ENCODE measurements around the gene EDRF1.

EDRF1 gene

DNA sequence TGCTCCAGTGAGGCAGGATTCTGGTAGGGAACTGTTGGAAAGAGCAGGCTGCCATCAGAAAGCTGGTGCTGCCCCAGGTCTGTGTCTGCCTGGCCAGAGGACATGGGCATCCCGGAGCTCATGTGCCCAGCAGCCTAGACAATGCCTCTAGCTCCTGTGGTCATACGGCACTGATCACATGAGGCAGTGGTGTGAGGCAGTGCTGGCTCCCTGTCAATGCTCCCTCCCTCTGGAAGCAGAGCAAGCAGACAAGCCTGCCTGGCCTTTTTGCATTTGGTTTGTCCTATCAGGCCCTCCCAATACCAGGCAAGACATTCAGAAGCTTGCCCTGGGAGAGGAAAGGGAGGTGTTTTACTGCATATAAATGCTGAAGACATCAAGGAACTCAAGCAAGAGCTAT lies 75.6 kb downstream of the EDRF1 start:
- no peak for DNase-seq (ENCODE audit: low read depth)

DNA sequence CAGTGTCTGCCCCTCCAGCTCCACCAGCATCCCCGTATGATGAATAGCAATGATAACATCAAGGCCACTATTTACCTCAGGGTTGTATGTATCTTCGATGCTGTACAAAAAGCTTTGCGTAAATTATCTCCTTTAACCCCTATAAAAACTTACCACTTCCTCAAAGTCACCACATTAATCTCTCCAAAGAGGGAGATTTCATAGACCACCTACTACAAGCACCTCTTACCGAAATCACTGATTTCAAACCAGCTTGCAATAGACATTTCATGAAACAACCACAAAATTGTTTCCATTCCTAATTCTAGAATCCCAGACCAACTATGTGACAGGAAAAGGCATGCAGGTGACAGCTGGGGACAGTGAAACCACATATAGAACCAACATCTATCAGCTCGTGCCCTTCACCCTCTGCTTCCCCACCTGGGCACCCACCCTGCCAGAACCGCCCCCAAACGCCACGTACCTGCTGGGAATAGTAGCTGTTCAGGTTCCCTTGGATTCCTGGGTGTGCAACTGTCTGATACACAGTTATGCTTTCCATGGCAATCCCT lies 76.2 kb downstream of the EDRF1 start:
- no peak for DNase-seq (ENCODE audit: low read depth)

DNA sequence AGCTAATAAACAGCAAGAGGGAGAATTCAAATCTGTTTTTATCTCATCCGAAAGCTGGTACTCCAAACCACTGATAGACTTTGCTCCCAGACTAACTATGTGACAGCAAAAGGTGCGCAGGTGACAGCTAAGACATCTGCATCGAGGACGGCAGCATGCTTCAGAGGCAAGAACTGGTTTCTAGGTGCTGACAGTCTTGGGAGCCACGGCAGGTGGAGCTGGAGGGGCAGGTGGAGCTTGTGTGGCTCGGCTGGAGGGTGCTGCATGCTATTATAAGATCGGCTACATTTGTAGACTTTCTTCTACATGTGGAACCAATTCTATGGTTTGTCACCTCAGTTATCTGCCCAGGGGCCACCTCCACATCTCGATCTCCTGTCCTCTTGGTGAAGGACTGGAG lies 77.9 kb downstream of the EDRF1 start:
- DNase-seq (ENCODE audit: low read depth) = no peak

DNA sequence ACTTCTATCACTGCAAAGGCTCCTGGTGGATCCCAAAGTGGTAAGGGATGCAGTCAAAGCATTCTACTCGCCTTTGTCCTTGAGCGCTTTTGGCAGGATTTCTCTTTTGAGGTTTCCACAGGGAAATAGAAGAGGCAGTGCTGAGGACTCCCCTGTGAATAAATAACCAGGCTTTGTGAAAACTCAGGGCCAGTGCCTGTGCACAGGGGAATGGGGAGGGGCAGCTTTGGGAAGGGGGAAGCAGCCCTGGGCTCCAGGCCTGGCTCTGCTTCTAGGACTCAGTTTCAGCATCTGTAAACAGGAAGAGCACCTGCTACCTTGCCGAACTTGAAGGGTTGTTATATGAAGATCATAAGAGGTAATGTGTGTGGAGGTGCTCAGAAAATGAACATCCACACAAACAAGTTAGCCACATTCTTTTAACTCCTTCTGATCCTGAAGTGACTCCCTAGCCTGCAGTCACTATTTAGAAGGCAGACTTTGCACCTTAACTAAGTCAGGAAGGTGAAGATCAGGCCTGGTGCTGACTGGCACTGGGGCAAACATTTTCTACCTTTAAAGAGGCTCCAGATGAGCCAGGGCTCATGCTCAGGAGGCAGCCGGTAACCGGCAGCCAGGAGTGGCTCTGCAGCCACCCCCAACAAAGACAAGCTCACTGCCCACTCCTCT lies 78.6 kb downstream of the EDRF1 start:
- no peak for DNase-seq (ENCODE audit: low read depth)

DNA sequence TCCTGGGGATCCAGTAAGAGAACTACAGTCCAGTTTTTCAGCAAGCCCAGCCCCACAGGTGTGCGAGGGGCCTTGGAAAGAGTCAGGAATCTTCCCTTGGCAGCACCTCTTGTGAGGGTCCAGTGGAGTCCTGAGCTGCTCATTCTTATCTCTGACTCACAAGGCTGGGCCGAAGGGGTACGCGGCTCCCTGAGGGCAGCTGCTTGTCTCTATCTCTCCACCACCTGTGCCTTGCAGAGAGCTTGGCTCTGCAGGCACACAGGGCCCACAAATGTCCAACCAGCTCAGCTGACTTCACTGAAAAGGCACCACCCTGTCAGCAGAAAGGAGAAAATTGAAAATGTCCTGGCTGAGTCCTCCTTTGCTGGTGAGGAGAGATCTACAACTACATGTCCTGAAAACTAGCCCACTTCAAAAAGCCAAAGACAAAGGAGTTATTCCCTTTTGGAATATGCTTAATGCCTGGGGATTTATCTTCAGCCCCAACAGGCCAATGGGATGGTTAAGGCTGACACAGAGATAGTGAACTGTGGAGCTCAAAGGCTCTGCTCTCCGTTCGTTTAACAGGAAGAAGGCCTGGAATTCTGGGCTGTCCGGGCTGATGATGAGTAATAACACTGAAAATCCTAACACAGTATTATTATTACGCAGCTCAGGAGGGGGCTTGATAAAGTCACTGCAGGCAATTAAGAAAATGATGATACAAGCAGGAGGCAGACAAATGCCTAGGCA lies 80.1 kb downstream of the EDRF1 start:
- DNase-seq (ENCODE audit: low read depth) = peak; percentile 14

DNA sequence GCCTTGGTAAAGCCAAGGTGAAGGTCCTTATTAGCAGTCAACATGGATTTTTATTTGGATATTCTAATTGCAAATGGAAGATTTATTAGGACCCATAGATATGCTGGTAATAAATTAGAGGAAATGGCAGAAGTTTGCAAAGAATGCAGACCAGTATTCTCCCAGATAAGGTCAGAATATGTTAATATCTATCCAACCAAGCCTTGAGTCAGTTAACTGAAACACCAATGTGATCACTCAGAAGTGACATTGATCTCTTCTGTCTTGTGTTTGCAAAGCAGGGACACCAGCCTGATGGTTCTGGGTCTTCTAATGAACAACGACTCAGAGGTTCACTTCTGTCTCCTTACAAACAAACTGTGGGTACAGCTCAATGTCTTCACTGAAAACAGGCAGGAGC lies 82.1 kb downstream of the EDRF1 start:
- DNase-seq (ENCODE audit: low read depth) = no peak

DNA sequence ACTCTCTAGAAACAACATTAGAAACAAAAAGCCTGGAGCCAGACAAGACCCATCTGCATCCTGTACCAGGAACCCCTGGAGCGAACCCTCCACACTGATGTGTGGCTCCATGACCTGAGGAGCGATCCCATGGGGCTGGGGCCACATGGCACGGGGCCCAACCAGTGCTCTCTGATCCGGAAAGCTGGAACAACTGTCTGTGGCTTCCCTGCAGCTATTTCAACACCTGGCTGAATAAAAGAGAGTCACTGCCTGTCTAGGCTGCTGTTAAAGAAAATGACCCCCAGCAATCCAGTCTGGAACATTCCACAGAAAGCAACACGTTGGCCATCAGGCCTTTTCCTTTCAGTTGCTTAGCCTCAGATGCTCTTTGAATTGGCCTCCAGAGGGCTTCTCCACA lies 82.6 kb downstream of the EDRF1 start:
- no peak for DNase-seq (ENCODE audit: low read depth)

DNA sequence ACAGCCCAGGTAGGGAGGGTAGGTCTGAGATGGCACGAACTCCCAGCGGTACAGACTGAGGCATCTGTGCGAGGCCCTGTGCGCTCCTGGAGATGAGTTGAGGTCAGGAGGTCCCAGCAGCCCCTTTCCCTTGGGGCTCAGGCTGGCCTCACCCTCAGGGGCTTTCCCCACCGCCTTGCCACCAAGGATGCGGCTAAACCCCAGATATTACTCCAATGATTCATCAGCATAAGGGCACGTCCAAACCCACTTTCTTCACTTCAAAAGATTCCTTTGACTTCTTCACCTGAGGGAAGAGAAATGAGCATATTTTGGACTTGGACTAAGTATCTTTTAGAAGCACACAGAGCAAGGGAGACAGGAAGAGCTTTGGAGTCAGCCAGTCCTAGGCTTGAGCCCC lies 83.2 kb downstream of the EDRF1 start:
- DNase-seq (ENCODE audit: low read depth) = no peak

DNA sequence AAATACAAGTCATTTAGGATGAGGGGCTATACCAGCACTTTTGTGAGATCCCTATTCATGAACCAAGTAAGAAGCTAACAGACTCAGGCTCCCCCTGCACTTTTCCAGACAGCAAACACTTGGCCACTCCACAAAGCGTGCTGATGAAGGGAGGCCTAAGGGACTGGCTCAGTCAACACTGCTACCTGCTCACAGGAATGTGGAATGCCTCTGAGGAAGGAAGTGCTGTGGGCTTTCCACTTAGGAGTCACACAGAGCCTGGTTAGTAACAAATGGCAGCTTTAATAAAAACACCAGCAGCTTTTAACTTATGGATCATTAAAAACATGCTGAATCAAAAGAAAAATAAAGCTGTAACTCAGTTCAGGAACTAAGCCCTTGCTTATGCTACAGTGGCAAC lies 88.5 kb downstream of the EDRF1 start:
- no peak for DNase-seq (ENCODE audit: low read depth)

DNA sequence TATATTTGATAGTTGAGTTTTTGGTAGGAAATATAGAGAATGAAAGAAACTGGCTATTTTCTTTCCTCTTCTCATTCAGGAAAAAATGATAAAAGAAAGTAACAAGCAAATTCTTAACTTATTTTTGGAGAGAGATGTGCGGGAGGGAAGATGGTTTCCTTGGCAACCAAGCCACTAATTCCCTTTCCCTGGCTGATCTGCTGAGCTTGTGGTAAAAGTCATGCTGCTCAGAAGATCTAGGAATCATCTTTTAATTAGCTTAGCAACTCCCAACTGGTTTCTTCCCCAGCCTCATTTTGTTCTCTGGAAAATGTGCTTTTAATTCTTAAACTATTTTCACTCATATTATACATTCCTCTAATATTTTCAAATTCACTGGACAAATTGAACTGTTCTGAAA lies 91.7 kb downstream of the EDRF1 start:
- DNase-seq (ENCODE audit: low read depth) = no peak

DNA sequence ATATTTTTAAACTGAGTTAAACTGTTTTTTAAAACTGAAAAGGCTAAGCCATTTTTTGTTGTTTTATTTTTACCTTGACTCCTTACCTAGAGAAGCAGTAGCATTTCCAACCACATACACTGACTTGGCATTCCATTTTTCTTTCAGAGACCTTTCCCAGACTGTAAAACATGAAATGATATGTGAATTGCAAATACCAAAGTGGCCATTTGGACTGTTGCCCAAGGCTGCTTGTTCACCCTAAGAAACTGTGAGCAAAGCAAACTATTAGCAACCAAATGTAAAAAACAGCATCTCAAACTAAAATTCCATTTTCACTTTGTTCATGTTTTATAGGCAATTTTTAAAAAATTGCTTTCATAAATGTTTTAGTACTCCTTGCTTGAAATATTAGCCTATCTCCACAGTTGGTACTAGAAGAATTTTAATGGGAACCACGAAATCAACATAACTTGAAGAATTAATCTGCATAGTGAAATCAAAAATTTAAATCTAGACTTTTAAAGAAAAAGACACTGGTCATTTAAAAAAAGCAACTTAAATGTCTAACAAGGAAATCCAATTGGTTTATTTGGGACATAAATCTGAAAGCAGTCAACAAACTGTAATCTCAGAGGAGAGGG lies 92.7 kb downstream of the EDRF1 start:
- peak; percentile 86 for DNase-seq (ENCODE audit: low read depth)
